Stimulated activated CD8-positive, alpha-beta memory T cell treated with anti-CD3 and anti-CD28 coated beads, Interleukin-2, amount 100 ng/mL, for 48 hours (primary cell): ENCODE data around the gene P2RY8.
"Not testable (repeated sequence)": the region's sequence is repeated elsewhere in the genome, so short reads cannot be mapped to it uniquely, and the experiment has no call there.

Experiments
- DNase-seq, 2 donors: peaks; one replicate each; pipeline ENCODE4 v3.0.0-alpha.2; 2020; ENCODE audit warnings: low read depth in 2 of 2

Gene P2RY8

DNA sequence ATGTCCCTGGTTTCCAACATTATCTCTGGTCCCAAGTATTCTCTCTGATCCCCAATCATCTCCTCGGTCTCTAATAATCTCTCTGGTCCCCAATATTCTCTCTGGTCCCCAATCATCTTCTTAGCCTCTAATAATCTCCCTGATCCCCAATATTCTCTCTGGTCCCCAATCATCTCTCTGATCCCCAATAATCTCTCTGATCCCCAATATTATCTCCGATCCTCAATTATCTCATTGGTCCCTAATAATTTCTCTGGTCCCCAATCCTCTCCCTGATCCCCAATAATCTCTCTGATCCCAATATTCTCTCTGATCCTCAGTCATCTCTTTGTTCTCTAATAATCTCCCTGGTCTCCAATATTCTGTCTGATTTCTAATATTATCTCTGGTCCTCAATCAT lies 16.6 kb downstream of the P2RY8 start:
- DNase-seq = no peak

- no peak for DNase-seq
These were observed 17.9 kb downstream of the P2RY8 start for GRCh38 chrX:1519022-1519497.

GRCh38 chrX:1518512-1518911 lies 18.5 kb downstream of the P2RY8 start:
- DNase-seq = no peak

- no peak for DNase-seq
These were observed 20.3 kb downstream of the P2RY8 start for GRCh38 chrX:1516596-1517104.

DNA sequence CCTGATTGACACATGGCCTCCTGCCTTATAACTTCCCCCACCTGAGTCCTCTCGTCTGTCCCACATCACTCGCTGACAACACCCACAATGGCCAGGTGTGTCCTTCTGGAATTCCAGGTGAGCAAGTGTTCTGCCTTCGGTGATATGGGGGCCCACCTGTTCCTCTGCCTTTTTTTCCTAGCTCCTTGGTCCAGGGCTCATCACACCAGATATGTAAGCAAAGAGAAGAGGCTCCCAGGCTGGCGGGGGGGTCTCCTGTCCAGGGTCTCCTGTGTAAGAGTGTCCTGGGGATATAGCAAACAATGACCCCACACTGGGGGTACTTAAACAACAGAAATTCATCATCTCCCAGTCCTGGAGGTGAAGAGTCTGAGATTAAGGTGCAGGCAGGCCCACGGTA lies 25.2 kb downstream of the P2RY8 start:
- no peak for DNase-seq

GRCh38 chrX:1511150-1511549 lies 25.8 kb downstream of the P2RY8 start:
- no peak for DNase-seq

DNA sequence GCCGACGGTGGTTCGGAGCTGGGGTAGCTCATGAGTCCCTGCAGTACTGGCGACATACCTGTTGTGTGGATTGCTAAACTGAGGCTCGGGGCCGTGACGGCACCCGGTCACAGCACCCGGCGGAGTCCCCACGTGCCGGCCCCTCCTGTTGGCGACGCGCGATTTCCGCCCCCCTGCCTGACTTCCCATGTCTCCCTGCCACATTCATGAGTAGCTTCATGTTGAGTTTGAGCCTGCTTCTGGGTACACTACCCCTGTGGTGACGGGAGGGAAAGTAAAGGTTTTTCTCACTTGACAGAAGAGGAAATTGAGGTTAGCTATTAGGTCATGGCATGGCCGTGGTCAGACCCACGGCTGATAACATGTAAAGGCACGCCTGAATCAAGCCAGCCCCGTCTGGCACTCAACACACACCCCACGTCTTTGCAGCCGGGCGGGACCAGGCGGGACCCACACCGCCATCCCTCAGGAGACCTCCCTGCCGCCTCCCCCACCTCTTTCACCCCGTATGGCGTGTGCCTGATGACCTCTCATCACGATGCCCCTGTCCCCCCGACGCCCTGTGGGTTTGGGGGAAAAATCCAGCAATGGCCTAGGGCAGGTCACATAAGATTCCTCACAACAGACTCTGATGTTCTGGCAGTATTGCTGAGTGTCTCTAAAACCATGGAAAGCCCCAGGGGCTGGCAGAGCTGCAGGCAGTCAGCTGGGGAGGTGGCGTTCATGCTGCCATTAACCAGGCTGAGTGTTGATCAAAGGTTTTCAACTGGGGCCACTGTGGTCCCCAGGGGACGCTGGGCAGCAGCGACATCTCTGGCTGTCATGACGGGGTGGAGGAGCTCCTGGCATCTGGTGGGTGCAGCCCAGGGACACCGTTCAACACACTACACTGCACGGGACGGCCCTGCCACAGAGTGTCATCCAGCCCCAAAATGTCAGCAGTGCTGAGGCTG lies 29.2 kb downstream of the P2RY8 start:
- DNase-seq = no peak

- DNase-seq = no peak
These were observed 30.1 kb downstream of the P2RY8 start for GRCh38 chrX:1506916-1507315.

DNA sequence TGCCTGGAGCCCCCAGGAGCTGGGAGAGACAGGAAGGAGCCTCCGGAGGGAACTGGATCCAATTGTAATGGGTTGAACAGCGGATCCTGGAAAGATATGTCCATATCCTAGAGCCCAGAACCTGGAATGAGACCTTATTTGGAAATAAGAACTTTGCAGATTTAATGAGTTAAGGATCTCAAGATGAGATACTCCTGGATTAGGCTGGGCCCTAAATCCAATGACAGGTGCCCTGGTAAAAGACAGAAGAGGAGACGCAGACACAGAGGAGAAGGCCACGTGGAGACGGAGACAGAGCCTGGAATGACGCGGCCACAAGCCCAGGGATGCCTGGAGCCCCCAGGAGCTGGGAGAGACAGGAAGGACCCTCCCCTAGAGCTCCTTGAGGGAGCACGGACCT lies 34.1 kb downstream of the P2RY8 start:
- DNase-seq = no peak

GRCh38 chrX:1502241-1502640 lies 34.7 kb downstream of the P2RY8 start:
- DNase-seq = no peak

- DNase-seq = no peak
These were observed 36.0 kb downstream of the P2RY8 start for GRCh38 chrX:1500701-1501624.

DNA sequence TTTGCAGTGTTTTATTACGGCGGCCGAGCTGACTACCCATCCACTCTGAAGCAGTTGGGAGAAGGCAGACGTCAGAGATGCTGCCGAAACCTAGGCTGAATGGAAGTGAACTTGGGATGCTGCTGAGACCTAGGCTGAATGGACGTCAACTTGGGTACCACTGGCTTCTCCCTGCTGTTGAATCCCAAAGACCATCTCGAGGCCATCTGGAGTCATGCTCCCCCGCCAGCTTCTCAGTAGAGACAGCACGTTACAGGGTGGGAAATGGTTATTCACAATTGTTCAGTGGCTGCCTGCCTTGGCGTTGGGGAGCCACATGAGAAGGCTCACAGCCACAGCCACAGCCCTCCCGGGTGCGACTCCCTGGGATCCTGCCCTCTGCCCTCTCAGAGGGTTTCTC lies 40.9 kb downstream of the P2RY8 start:
- no peak for DNase-seq

DNA sequence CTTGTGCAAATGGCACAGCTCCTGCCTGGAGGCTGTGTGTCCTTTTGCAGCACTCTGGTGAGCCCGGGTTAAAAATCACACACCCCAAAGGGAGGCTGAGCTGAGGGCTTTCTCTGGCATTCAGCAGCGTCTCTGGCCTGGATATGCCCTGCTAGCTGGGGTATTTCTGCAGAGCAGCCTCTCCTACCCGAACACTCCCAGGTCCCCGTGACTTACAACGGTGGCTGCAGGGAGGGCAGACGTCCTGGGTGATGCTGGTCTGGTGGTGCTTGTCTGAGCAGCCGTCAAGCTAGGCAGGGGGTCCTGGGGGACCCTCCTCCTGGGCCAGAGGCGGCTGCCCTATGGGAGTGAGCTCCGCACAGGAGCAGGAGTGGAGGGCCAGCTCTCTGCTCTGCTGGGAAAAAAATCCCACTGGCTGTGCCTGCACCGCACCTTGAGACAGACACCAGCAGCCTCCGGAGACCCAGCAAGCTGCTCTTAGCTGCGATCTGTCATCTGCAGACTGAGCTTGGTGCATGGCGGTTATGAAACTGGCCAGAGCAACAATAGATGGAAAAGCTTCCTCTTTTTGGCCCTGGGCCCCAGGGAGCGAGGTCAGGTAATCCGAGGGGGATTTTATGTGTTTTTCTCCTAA lies 43.0 kb downstream of the P2RY8 start:
- no peak for DNase-seq

GRCh38 chrX:1493412-1493811 lies 43.6 kb downstream of the P2RY8 start:
- DNase-seq = no peak

GRCh38 chrX:1492421-1493012 lies 44.5 kb downstream of the P2RY8 start:
- no peak for DNase-seq

GRCh38 chrX:1491851-1492349 lies 45.1 kb downstream of the P2RY8 start:
- peak in 1 of 2 donors; percentile 63 for DNase-seq

- DNase-seq = not testable (repeated sequence)
These were observed 45.7 kb downstream of the P2RY8 start for GRCh38 chrX:1491248-1491647.

DNA sequence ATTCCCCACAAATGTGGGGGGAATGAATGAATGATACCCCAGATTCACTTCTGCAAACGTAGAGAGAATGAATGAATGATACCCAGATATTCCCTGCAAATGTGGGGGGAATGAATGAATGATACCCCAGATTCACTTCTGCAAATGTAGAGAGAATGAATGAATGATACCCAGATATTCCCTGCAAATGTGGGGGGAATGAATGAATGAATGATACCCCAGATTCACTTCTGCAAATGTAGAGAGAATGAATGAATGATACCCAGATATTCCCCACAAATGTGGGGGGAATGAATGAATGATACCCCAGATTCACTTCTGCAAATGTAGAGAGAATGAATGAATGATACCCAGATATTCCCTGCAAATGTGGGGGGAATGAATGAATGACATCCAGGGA lies 46.3 kb downstream of the P2RY8 start:
- not testable (repeated sequence) for DNase-seq

GRCh38 chrX:1489354-1489753 lies 47.6 kb downstream of the P2RY8 start:
- not testable (repeated sequence) for DNase-seq

- DNase-seq = no peak
These were observed 48.2 kb downstream of the P2RY8 start for GRCh38 chrX:1488745-1489144.

GRCh38 chrX:1488141-1488540 lies 48.8 kb downstream of the P2RY8 start:
- no peak for DNase-seq
